ENCODE results near the gene FARP1.

FARP1 gene

DNA sequence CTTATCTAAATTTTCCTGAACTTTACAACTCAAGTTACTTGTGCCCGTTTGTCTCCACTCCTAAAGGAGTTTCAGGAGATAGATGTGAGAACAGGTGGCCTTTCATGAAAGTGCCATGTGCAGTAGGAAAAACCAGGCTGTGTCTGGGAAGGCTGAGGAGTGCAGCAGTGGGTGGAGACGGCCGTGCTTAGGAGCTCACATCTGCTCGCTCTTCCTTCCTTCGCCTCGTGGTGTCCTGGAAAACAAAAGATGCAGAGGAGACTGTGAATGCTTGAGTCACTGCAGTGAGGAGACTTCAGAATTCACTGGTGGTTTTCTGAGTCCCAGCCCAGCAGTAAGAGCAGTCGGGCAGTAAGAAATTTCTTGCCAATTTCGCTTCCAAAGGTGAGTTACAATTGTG, 172.6 kb downstream of the FARP1 start:
- Histone ChIP-seq H3K9ac (ENCODE audit: insufficient read length) (no peak overlapping the region), H3K36me3 (ENCODE audit: insufficient read depth, low read length) (no peaks in the 10 kb centered on the region; the same call in 1 of the 2 replicates), H3K27ac (no peak overlapping the region), H3K4me3 (no peak overlapping the region), H3K9me3 (ENCODE audit: low read depth, low read length) (no peaks in the 10 kb centered on the region)
- DNase-seq (ENCODE audit: low read depth, low spot score): no peak
- no peak for TF ChIP-seq EZH2 (IDR thresholded peaks at IDR 0.05)

DNA sequence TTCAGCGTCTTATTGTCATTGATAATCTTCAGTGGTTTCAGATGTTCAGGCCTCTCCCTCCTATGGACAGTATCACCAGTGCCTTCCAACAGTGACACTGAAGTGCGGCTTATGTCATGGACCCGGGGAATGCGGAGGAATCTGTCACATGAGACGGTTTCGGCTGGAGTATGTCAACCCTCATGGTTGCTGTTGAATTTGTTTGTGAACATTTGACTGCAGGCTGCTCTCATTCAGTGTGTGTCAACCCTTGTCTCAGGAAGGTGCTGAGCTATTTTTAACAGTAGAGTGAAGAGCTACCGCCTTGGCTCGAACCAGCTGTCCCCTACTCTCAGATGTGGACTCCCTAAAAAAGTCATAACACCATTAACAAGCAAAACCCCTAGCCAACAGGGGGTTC, 173.0 kb downstream of the FARP1 start:
- no peak for TF ChIP-seq FOXP2 (optimal IDR thresholded peaks at IDR 0.05; ENCODE audit: control extremely low read depth, extremely low read length, insufficient read depth)
- no peak for TF ChIP-seq EZH2 (IDR thresholded peaks at IDR 0.05)
- TF ChIP-seq POLR2AphosphoS5 (IDR thresholded peaks at IDR 0.05; ENCODE audit: borderline replicate concordance, low read depth, low read length): no peak
- H3K9ac ChIP-seq (ENCODE audit: insufficient read length): no peak overlapping the region
- no peaks in the 10 kb centered on the region for H3K9me3 ChIP-seq (ENCODE audit: low read depth, low read length)

DNA sequence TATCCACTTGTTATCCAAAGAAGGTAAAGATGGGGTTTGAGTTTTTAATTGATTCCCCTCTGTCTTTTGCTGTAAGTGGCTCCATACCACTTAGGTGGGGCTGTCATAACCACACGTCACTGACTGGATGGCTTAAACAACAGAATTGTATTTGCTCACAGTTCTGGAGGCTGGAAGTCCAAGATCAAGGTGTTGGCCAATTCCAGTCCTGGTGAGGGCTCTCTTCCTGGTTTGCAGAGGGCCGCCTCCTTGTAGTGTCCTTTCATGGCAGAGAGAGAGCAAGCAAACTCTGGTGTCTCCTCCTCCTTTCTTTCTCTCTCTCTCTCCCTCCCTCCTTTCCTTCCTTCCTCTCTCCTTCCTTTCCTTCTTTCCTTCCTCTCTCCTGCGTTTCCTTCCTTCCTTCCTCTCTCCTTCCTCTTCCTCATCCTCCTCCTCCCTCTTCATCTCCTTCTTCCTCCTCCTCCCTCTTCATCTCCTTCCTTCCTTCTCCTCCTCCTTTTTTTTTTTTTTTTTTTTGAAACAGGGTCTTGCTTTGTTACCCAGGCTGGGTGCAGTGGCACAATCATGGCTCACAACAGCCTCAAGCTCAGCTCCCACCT, 174.8 kb downstream of the FARP1 start:
- no peak overlapping the region for H3K4me3 ChIP-seq
- no peaks in the 10 kb centered on the region; the same call in 1 of the 2 replicates for H3K36me3 ChIP-seq (ENCODE audit: insufficient read depth, low read length)
- no peak overlapping the region for H3K9ac ChIP-seq (ENCODE audit: insufficient read length)
- no peak for DNase-seq (ENCODE audit: low read depth, low spot score)
- H3K27ac ChIP-seq: no peak overlapping the region
- H3K9me3 ChIP-seq (ENCODE audit: low read depth, low read length): no peaks in the 10 kb centered on the region
- TF ChIP-seq FOXP2 (optimal IDR thresholded peaks at IDR 0.05; ENCODE audit: control extremely low read depth, extremely low read length, insufficient read depth) (no peak), EZH2 (IDR thresholded peaks at IDR 0.05) (no peak), POLR2AphosphoS5 (IDR thresholded peaks at IDR 0.05; ENCODE audit: borderline replicate concordance, low read depth, low read length) (no peak)

More for the DNA sequence above, 173.0 kb downstream of the FARP1 start:
- H3K4me3 ChIP-seq: no peak overlapping the region
- no peaks in the 10 kb centered on the region; the same call in 1 of the 2 replicates for H3K36me3 ChIP-seq (ENCODE audit: insufficient read depth, low read length)
- DNase-seq (ENCODE audit: low read depth, low spot score): no peak
- H3K27ac ChIP-seq: no peak overlapping the region

DNA sequence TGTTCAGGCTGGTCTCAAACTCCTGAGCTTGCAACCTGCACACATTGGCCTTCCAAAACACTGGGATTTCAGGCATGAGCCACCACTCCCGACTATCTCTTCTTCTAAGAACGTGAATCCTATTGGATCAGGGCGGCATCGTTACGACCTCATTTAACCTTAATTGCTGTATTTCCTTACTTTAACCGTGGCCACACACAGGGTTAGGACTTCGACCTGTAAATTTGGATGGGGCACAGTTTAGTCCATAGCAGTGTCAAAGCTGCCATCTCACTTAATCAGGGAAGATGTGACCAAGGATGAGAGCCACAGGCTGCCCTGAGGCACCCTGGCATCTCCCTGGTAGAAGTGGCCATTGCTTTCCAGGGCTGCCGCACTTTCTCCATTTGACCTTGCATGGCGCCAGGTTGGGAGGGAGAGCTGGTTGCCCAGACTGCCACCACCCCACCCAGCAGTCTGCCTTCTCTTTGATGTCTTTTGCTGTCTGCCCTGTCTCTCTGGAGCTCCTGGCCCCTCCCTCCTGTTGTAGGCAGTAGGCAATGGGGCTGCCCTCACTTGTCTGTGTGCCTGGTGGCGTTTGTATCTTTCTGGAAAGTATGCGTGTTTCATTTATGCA, 175.5 kb downstream of the FARP1 start:
- no peak overlapping the region for H3K27ac ChIP-seq
- H3K4me3 ChIP-seq: no peak overlapping the region
- H3K9me3 ChIP-seq (ENCODE audit: low read depth, low read length): no peaks in the 10 kb centered on the region
- no peak overlapping the region for H3K9ac ChIP-seq (ENCODE audit: insufficient read length)
- no peak for DNase-seq (ENCODE audit: low read depth, low spot score)
- no peaks in the 10 kb centered on the region; the same call in 1 of the 2 replicates for H3K36me3 ChIP-seq (ENCODE audit: insufficient read depth, low read length)
- no peak for TF ChIP-seq FOXP2 (optimal IDR thresholded peaks at IDR 0.05; ENCODE audit: control extremely low read depth, extremely low read length, insufficient read depth)
- no peak for TF ChIP-seq POLR2AphosphoS5 (IDR thresholded peaks at IDR 0.05; ENCODE audit: borderline replicate concordance, low read depth, low read length)
- TF ChIP-seq EZH2 (IDR thresholded peaks at IDR 0.05): no peak

DNA sequence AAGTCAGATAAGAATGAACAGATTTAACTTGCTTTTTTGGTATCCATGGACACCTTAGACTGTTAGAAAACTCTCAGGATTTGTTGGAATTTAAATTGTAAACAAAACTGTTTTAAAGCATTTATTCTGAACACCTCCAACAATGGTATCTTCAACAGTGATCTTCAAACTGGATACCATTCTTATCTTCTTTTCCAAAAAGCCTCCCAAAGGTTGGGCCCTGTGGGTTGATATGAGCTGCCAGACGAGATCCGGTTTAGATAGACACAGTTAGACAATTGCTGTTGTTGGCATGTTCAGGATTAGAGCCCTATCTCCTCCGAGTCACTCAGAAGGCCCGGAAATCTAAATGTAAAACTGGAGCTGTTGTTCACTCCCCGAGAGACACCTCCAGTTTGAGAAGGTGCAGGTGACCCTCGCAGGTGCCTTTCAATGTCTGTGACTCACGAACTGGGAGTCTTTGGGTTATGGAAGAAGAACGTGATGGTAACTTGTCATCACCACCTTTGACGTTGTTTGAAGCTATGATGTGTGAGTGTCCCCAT, 177.7 kb downstream of the FARP1 start:
- Histone ChIP-seq H3K4me3 (no peak overlapping the region), H3K9ac (ENCODE audit: insufficient read length) (no peak overlapping the region), H3K36me3 (ENCODE audit: insufficient read depth, low read length) (no peaks in the 10 kb centered on the region; the same call in 1 of the 2 replicates), H3K9me3 (ENCODE audit: low read depth, low read length) (no peaks in the 10 kb centered on the region), H3K27ac (no peak overlapping the region)
- TF ChIP-seq EZH2 (IDR thresholded peaks at IDR 0.05): no peak
- no peak for TF ChIP-seq POLR2AphosphoS5 (IDR thresholded peaks at IDR 0.05; ENCODE audit: borderline replicate concordance, low read depth, low read length)
- TF ChIP-seq FOXP2 (optimal IDR thresholded peaks at IDR 0.05; ENCODE audit: control extremely low read depth, extremely low read length, insufficient read depth): no peak
- no peak for DNase-seq (ENCODE audit: low read depth, low spot score)

DNA sequence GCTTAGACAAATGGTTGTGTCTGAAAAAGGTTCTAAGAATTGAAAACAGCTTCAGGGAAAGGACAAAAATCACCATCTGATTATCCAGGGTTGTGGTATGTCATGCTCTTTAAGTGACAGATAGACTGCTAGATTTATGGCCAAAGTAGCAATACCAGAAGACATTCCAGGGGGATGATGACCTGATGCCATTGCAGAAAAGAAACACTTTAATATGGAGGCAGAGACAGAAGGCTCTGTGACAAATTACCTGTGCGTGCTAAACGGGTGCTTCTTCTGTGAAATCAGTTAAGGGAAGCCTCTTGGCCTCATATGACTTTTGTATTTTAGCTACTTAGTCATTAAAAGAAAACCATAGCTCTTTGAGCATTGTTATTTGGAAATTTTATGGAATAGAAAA, 178.5 kb downstream of the FARP1 start:
- no peaks in the 10 kb centered on the region; the same call in 1 of the 2 replicates for H3K36me3 ChIP-seq (ENCODE audit: insufficient read depth, low read length)
- no peaks in the 10 kb centered on the region for H3K9me3 ChIP-seq (ENCODE audit: low read depth, low read length)
- DNase-seq (ENCODE audit: low read depth, low spot score): no peak
- no peak overlapping the region for H3K4me3 ChIP-seq
- TF ChIP-seq EZH2 (IDR thresholded peaks at IDR 0.05) (no peak), FOXP2 (optimal IDR thresholded peaks at IDR 0.05; ENCODE audit: control extremely low read depth, extremely low read length, insufficient read depth) (no peak), POLR2AphosphoS5 (IDR thresholded peaks at IDR 0.05; ENCODE audit: borderline replicate concordance, low read depth, low read length) (no peak)
- no peak overlapping the region for H3K27ac ChIP-seq
- H3K9ac ChIP-seq (ENCODE audit: insufficient read length): no peak overlapping the region

DNA sequence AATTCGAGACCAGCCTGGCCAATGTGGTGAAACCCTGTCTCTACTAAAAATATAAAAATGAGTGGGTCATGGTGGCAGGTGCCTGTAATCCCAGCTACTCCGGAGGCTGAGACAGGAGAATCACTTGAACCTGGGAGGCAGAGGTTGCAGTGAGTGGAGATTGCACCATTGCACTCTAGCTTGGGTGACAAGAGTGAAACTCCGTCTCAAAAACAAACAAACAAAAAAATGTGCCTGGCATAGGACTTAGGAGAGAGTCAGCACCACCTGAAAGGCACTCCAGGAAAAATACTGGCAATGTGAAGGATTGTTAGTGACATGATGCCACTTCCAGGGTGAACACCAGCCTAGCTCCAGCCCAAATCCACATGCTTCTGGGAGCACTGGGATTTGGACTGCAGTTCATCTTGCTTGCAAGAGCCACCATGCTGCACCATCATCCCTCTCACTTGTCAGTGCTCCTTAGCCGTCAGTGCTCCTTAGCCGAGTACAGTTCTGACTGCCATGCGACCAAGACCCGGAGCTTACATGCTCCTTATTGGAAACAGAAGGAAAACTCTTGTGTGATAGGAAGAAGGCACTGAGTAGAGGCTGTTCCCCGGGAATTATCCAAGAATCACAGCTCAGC, 179.3 kb downstream of the FARP1 start:
- H3K27ac ChIP-seq: no peak overlapping the region
- H3K36me3 ChIP-seq (ENCODE audit: insufficient read depth, low read length): no peaks in the 10 kb centered on the region
- TF ChIP-seq FOXP2 (optimal IDR thresholded peaks at IDR 0.05; ENCODE audit: control extremely low read depth, extremely low read length, insufficient read depth) (no peak), POLR2AphosphoS5 (IDR thresholded peaks at IDR 0.05; ENCODE audit: borderline replicate concordance, low read depth, low read length) (no peak), EZH2 (IDR thresholded peaks at IDR 0.05) (no peak)
- DNase-seq (ENCODE audit: low read depth, low spot score): no peak
- no peak overlapping the region for H3K4me3 ChIP-seq
- H3K9ac ChIP-seq (ENCODE audit: insufficient read length): no peak overlapping the region
- H3K9me3 ChIP-seq (ENCODE audit: low read depth, low read length): no peaks in the 10 kb centered on the region

DNA sequence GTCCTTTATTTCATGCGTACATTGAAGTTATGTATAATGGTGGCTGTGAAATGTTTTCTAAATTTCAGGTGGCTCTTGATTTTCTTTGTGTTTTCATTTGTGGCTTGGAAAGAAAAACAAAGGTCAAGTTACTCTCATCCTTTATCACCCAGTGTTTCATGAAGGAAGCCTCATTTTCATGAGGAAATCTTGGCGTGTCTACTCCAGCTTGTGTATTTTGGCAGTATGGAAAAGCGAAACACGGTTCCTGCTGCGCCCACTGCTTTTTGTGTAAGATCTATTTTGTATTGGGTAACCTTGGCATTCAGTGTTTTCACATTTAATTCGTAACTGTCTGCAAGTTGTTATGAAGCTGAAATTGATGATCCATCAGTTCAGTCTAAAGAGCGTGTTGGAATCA, 181.2 kb downstream of the FARP1 start:
- no peaks in the 10 kb centered on the region for H3K9me3 ChIP-seq (ENCODE audit: low read depth, low read length)
- H3K36me3 ChIP-seq (ENCODE audit: insufficient read depth, low read length): no peaks in the 10 kb centered on the region
- H3K4me3 ChIP-seq: no peak overlapping the region
- no peak overlapping the region for H3K27ac ChIP-seq
- no peak for DNase-seq (ENCODE audit: low read depth, low spot score)
- no peak overlapping the region for H3K9ac ChIP-seq (ENCODE audit: insufficient read length)
- TF ChIP-seq POLR2AphosphoS5 (IDR thresholded peaks at IDR 0.05; ENCODE audit: borderline replicate concordance, low read depth, low read length) (no peak), FOXP2 (optimal IDR thresholded peaks at IDR 0.05; ENCODE audit: control extremely low read depth, extremely low read length, insufficient read depth) (no peak), EZH2 (IDR thresholded peaks at IDR 0.05) (no peak)

All from SK-N-MC (cell line).